Trophoblast cell (in vitro differentiated cells and primary cell): ENCODE data around the gene SERPINB12. TPM values are rescaled to one million over a fixed set of nuclear protein-coding genes. Genes with fewer than 3 reads are reported as not detected.
A peak's percentile ranks its signal among the peaks of the same experiment; 100 is the strongest.

Experiments
- DNase-seq, 2 donors: peaks; one replicate each; pipeline ENCODE4 v3.0.0-alpha.2; 2016
- H2AFZ ChIP-seq: 2 replicates; pipeline ENCODE4 v1.6.1; 2013; ENCODE audit warnings: low read length, moderate library complexity, mild to moderate bottlenecking; ENCODE audit not compliant: insufficient read depth, poor library complexity
- H2AK5ac ChIP-seq: 2 replicates; pipeline ENCODE4 v1.6.1; 2013; ENCODE audit warnings: mild to moderate bottlenecking, low read length
- H2BK120ac ChIP-seq: 2 replicates; pipeline ENCODE4 v1.6.1; 2013; ENCODE audit warnings: low read length, mild to moderate bottlenecking, moderate library complexity; ENCODE audit not compliant: insufficient read depth, poor library complexity
- H2BK12ac ChIP-seq: 2 replicates; pipeline ENCODE4 v1.6.1; 2013; ENCODE audit warnings: mild to moderate bottlenecking, low read length, moderate library complexity
- H2BK5ac ChIP-seq: 2 replicates; pipeline ENCODE4 v1.6.1; 2013; ENCODE audit warnings: low read length, low read depth, moderate library complexity, mild to moderate bottlenecking; ENCODE audit not compliant: poor library complexity
- H3K14ac ChIP-seq: 2 replicates; pipeline ENCODE4 v1.6.1; 2013; ENCODE audit warnings: mild to moderate bottlenecking, low read length
- H3K18ac ChIP-seq: 2 replicates; pipeline ENCODE4 v1.6.1; 2013; ENCODE audit warnings: mild to moderate bottlenecking, low read length
- H3K23ac ChIP-seq: 2 replicates; pipeline ENCODE4 v1.6.1; 2013; ENCODE audit warnings: low read length
- H3K27ac ChIP-seq: 2 replicates; pipeline ENCODE4 v1.5.1; 2013; ENCODE audit warnings: low read depth, mild to moderate bottlenecking, inconsistent platforms, low read length, moderate library complexity
- H3K27me3 ChIP-seq: 2 replicates; pipeline ENCODE4 v1.6.1; 2013; ENCODE audit warnings: inconsistent platforms, mild to moderate bottlenecking, low read length, moderate library complexity; ENCODE audit not compliant: insufficient read depth
- H3K36me3 ChIP-seq, 2 experiments: 1 replicate in 1 of 2; 2 replicates in 1 of 2; pipeline ENCODE4 v1.6.1; 2013; ENCODE audit warnings: low read length in 2 of 2, mild to moderate bottlenecking in 2 of 2, moderate library complexity in 1 of 2; ENCODE audit not compliant: insufficient read depth in 2 of 2, control insufficient read depth in 1 of 2
- H3K4ac ChIP-seq: 2 replicates; pipeline ENCODE4 v1.6.1; 2013; ENCODE audit warnings: low read depth, mild to moderate bottlenecking, low read length, moderate library complexity
- H3K4me1 ChIP-seq, 2 experiments: 1 replicate in 1 of 2; 2 replicates in 1 of 2; pipeline ENCODE4 v1.6.1; 2013; ENCODE audit warnings: low read length in 2 of 2, mild to moderate bottlenecking in 2 of 2, moderate library complexity in 1 of 2; ENCODE audit not compliant: insufficient read depth in 2 of 2, control insufficient read depth in 1 of 2
- H3K4me2 ChIP-seq: 2 replicates; pipeline ENCODE4 v1.6.1; 2013; ENCODE audit warnings: inconsistent platforms, mild to moderate bottlenecking, low read length, moderate library complexity
- H3K4me3 ChIP-seq: 2 replicates; pipeline ENCODE4 v1.5.1; 2013; ENCODE audit warnings: mild to moderate bottlenecking, low read depth, low read length, inconsistent platforms
- H3K79me1 ChIP-seq: one replicate; pipeline ENCODE4 v1.6.1; 2013; ENCODE audit warnings: low read length
- H3K79me2 ChIP-seq: 2 replicates; pipeline ENCODE4 v1.6.1; 2013; ENCODE audit warnings: low read length, mild to moderate bottlenecking; ENCODE audit not compliant: control insufficient read depth, insufficient read depth, poor library complexity
- H3K9ac ChIP-seq: 2 replicates; pipeline ENCODE4 v1.6.1; 2013; ENCODE audit warnings: mild to moderate bottlenecking, low read length
- H3K9me3 ChIP-seq: 2 replicates; pipeline ENCODE4 v1.6.1; 2013; ENCODE audit warnings: low read depth, mild to moderate bottlenecking, control low read depth, inconsistent platforms, low read length; ENCODE audit not compliant: insufficient read depth
- H4K12ac ChIP-seq: 2 replicates; pipeline ENCODE4 v1.6.1; 2013; ENCODE audit warnings: low read depth, mild to moderate bottlenecking, low read length, moderate library complexity
- H4K8ac ChIP-seq: 2 replicates; pipeline ENCODE4 v1.6.1; 2013; ENCODE audit warnings: low read depth, mild to moderate bottlenecking, low read length, moderate library complexity
- H4K91ac ChIP-seq: one replicate; pipeline ENCODE4 v1.6.1; 2013; ENCODE audit warnings: low read depth, mild to moderate bottlenecking, low read length, moderate library complexity
- WGBS: extraction: QIAGEN DNeasy Blood & Tissue Kit; methylation state at CpG from one replicate; pipeline ENCODE4 v1.1.7; 2013; ENCODE audit warnings: missing lambda C conversion rate; ENCODE audit not compliant: insufficient read length, insufficient coverage; ENCODE audit errors: extremely low coverage; 5-methylcytosine and 5-hydroxymethylcytosine counted together
- polyA plus RNA-seq: library from polyadenylated mRNA; stranded (reverse); fragments of 200-250 nt; gene quantifications from 2 replicates; pipeline ENCODE4 v1.2.3, GENCODE V29; 2013

SERPINB12 gene, protein sequence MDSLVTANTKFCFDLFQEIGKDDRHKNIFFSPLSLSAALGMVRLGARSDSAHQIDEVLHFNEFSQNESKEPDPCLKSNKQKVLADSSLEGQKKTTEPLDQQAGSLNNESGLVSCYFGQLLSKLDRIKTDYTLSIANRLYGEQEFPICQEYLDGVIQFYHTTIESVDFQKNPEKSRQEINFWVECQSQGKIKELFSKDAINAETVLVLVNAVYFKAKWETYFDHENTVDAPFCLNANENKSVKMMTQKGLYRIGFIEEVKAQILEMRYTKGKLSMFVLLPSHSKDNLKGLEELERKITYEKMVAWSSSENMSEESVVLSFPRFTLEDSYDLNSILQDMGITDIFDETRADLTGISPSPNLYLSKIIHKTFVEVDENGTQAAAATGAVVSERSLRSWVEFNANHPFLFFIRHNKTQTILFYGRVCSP
- 0.10 and 0.18 TPM in 2 replicates for polyA plus RNA-seq

DNA sequence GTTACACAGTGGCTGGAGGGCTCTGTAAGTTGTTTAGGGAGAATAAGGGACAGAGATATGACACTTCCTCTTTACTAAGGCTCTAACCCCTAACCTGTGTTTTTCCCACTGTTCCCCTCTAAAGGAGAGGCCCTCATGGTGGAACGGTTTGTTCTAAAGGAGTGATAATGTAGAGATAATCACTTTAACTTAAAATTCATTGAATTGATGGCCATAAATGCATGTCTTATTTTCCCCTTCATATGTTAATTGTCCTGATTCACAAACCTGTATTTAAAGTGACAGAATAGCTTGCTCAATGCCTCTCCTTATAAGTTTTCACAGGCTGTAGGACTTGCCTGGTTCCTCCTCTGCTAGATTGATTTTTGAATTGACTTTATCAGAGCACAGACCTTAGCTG lies at the start of gene SERPINB12:
Gene SERPINB12 (plus strand): TSS at position 301 of the 400 bp plus-strand sequence. CDS start 13,791 bp downstream, outside the sequence.
- Histone ChIP-seq H2BK120ac (no peak within 1 kb of the TSS), H3K4ac (no peak within 1 kb of the TSS), H3K4me3 (no peak within 1 kb of the TSS), H4K12ac (no peak within 1 kb of the TSS), H3K36me3 (no peaks in the 10 kb centered on the region), H2BK5ac (no peak within 1 kb of the TSS), H3K18ac (no peak within 1 kb of the TSS), H3K9me3 (no peaks in the 10 kb centered on the region), H3K79me1 (no peaks in the 10 kb centered on the region), H3K79me2 (no peaks in the 10 kb centered on the region), H3K9ac (no peak within 1 kb of the TSS), H3K14ac (no peak within 1 kb of the TSS), H3K27me3 (no peaks in the 10 kb centered on the region), H4K91ac (no peak within 1 kb of the TSS), H2AFZ (no peak within 1 kb of the TSS), H4K8ac (no peak within 1 kb of the TSS), H2BK12ac (no peak within 1 kb of the TSS), H3K4me2 (no peak within 1 kb of the TSS), H3K23ac (no peak within 1 kb of the TSS), H2AK5ac (no peak within 1 kb of the TSS), H3K4me1 (no peaks in the 10 kb centered on the region), H3K27ac (no peak within 1 kb of the TSS)
- DNase-seq, result no peak
- no CpG with 5 or more reads among the region's 1 CpG for WGBS

DNA sequence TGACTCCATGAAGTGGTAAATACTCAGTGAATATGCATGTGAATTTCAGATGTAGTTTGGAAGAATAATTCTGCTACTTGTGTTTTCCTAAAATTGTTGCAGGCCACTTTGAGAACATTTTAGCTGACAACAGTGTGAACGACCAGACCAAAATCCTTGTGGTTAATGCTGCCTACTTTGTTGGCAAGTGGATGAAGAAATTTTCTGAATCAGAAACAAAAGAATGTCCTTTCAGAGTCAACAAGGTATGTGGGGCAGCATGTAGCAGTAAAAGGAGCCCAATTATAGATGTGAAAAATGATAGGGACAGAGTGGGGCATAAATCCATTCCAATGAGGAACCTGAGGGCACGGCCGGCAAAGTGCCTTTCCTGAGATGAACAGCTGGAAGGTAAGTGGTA lies 49.3 kb upstream of the SERPINB12 start:
- DNase-seq, result no peak

DNA sequence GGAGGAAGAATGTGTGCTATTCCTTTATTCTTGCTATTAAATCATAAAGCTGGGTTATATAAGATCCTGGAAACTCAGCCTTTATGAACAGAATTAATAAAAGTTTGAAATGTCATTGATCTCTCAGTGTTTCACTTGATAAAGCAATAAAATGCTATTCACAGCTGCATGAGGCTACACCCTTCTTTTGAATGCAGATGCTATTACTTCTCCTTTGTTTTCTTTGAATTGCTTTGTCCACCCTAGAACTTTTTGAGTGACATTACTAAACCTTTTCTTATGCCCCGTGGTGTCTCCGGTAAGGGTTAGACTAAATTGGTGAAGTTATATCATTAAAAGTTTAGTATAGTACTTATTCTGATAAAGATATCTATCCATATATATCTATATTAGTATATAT lies 46.5 kb upstream of the SERPINB12 start:
- no peak for DNase-seq
- Histone ChIP-seq H3K4me2 (no peak overlapping the region), H3K79me2 (no peaks in the 10 kb centered on the region), H2BK120ac (no peak overlapping the region), H3K27ac (no peak overlapping the region), H2BK12ac (no peak overlapping the region), H3K27me3 (no peaks in the 10 kb centered on the region), H2AFZ (no peak overlapping the region), H3K4me3 (no peak overlapping the region), H3K36me3 (no peaks in the 10 kb centered on the region), H3K14ac (no peak overlapping the region), H3K18ac (no peak overlapping the region), H4K12ac (no peak overlapping the region), H4K91ac (no peak overlapping the region), H3K79me1 (no peaks in the 10 kb centered on the region), H3K4ac (no peak overlapping the region), H2BK5ac (no peak overlapping the region), H3K23ac (no peak overlapping the region), H3K9ac (no peak overlapping the region), H3K9me3 (no peaks in the 10 kb centered on the region), H4K8ac (no peak overlapping the region), H3K4me1 (no peaks in the 10 kb centered on the region), H2AK5ac (no peak overlapping the region)
- no CpG with 5 or more reads among the region's 2 CpGs for WGBS

More for the DNA sequence above, 49.3 kb upstream of the SERPINB12 start:
- H3K4me2 ChIP-seq, result no peak overlapping the region
- H2BK12ac ChIP-seq, result no peak overlapping the region
- no peak overlapping the region for H4K8ac ChIP-seq
- H2AFZ ChIP-seq, result no peak overlapping the region
- H3K27me3 ChIP-seq, result no peaks in the 10 kb centered on the region
- WGBS, result no CpG with 5 or more reads among the region's 3 CpGs
- no peaks in the 10 kb centered on the region for H3K79me2 ChIP-seq
- no peaks in the 10 kb centered on the region for H3K79me1 ChIP-seq
- no peaks in the 10 kb centered on the region for H3K9me3 ChIP-seq
- H3K4me3 ChIP-seq, result no peak overlapping the region
- no peak overlapping the region for H3K27ac ChIP-seq
- no peak overlapping the region for H3K14ac ChIP-seq
- no peaks in the 10 kb centered on the region for H3K4me1 ChIP-seq
- no peak overlapping the region for H2BK120ac ChIP-seq
- no peak overlapping the region for H2BK5ac ChIP-seq
- no peak overlapping the region for H3K9ac ChIP-seq
- H4K12ac ChIP-seq, result no peak overlapping the region
- H4K91ac ChIP-seq, result no peak overlapping the region
- no peak overlapping the region for H3K23ac ChIP-seq
- H3K18ac ChIP-seq, result no peak overlapping the region
- H3K4ac ChIP-seq, result no peak overlapping the region
- H3K36me3 ChIP-seq, result no peaks in the 10 kb centered on the region
- H2AK5ac ChIP-seq, result no peak overlapping the region

DNA sequence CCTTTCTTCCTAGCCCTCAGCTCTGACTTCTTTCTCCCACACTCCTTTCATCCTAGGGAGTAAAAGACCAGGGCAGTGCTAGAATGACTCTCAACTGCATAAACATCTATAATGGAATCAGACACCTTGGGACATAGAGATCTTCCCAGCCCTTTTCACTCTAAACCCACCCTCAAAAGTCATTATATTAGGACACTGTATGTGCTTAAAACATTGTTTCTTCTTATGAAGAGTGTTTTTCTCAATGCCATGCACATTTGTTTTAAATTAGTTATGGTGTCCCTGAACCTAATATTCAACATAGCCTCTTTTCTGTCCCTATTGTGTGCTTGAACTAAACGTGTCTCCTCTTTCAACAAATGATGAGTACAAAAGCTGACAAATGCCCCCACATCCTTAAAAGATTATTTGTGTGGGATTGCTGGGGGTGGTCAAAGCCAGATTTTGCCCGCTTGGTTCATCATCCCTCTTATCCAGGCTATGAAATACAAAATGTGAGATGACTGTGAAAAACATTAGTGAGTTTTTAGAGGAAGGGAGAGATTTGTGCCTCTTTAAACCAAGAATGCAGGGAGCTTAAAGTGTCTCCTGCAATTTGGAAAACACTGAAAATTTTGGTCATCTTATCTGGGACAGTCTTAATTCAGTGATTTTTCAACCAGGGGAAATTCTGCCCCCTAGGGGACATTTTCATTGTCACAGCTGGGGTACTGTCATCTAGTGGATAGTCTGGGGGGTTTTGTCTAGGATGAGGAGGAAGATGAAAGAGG lies 36.4 kb upstream of the SERPINB12 start:
- H3K14ac ChIP-seq, result no peak overlapping the region
- WGBS, result no CpG with 5 or more reads among the region's 2 CpGs
- H3K4ac ChIP-seq, result no peak overlapping the region
- H2BK5ac ChIP-seq, result no peak overlapping the region
- H3K36me3 ChIP-seq, result no peaks in the 10 kb centered on the region
- H3K79me2 ChIP-seq, result no peaks in the 10 kb centered on the region
- H2AFZ ChIP-seq, result no peak overlapping the region
- no peaks in the 10 kb centered on the region for H3K79me1 ChIP-seq
- no peak overlapping the region for H3K27ac ChIP-seq
- no peak overlapping the region for H3K18ac ChIP-seq
- no peak overlapping the region for H3K9ac ChIP-seq
- H4K91ac ChIP-seq, result no peak overlapping the region
- no peak overlapping the region for H4K8ac ChIP-seq
- H3K9me3 ChIP-seq, result no peaks in the 10 kb centered on the region
- H3K23ac ChIP-seq, result no peak overlapping the region
- no peak overlapping the region for H3K4me2 ChIP-seq
- H3K4me3 ChIP-seq, result no peak overlapping the region
- H3K4me1 ChIP-seq, result no peaks in the 10 kb centered on the region
- peak; percentile 13 to 59 for DNase-seq
- H4K12ac ChIP-seq, result no peak overlapping the region
- H2AK5ac ChIP-seq, result no peak overlapping the region
- H2BK120ac ChIP-seq, result no peak overlapping the region
- no peak overlapping the region for H2BK12ac ChIP-seq
- no peaks in the 10 kb centered on the region for H3K27me3 ChIP-seq
